Measurements from ENCODE around the gene RAB1B.

- no peak for TF ChIP-seq TAF1 (IDR thresholded peaks at IDR 0.05; ENCODE audit: borderline replicate concordance, insufficient read depth, low read length)
- TF ChIP-seq REST (IDR thresholded peaks at IDR 0.05; ENCODE audit: insufficient read depth in 1 of 2, low read depth in 2 of 2, low read length in 2 of 2) = no peak
- TF ChIP-seq SIN3A (IDR thresholded peaks at IDR 0.05; ENCODE audit: borderline replicate concordance, insufficient read depth, low read length) = no peak
- no peak for TF ChIP-seq POLR2AphosphoS5 (IDR thresholded peaks at IDR 0.05; ENCODE audit: low read depth, low read length)
Measured at GRCh38 chr11:66228521-66228920, 39.9 kb upstream of the RAB1B start.
